Prostate gland (tissue), 2 donors: Measurements from ENCODE around the gene RPS27L. TPM values are rescaled to one million over a fixed set of nuclear protein-coding genes. Genes with fewer than 3 reads are reported as not detected.

Experiments used
- DNase-seq: peaks from one replicate; pipeline ENCODE4 v3.0.0-alpha.2; 2019; ENCODE audit warnings: low spot score
- H3K27ac ChIP-seq, 2 donors: fragments of 200-600 bp; sonication (generic); 2 replicates each; pipeline ENCODE4 v1.5.1; 2017 to 2019
- H3K27me3 ChIP-seq: fragments of 200-600 bp; sonication (generic); replicated peaks from 2 replicates; pipeline ENCODE4 v1.5.1; 2019; ENCODE audit not compliant: insufficient read depth
- H3K36me3 ChIP-seq, 2 donors: fragments of 200-600 bp; sonication (generic); 1 replicate in 1 of 2; 2 replicates in 1 of 2; pipeline versions ENCODE4 v1.5.1 to v1.8.1; 2017 to 2019
- H3K4me1 ChIP-seq: fragments of 200-600 bp; sonication (generic); replicated peaks from 2 replicates; pipeline ENCODE4 v1.5.1; 2019
- H3K4me3 ChIP-seq, 2 donors: fragments of 200-600 bp; sonication (generic); 2 replicates each; pipeline ENCODE4 v1.5.1; 2017 to 2019
- H3K9me3 ChIP-seq: fragments of 200-600 bp; sonication (generic); 2 replicates; pipeline ENCODE4 v1.5.1; 2017
- CTCF ChIP-seq, 4 experiments: fragments of 200-600 bp in 2 of 4; fragments of 450-650 bp in 2 of 4; sonication (generic) in 2 of 4; IDR thresholded peaks; 1 replicate in 3 of 4; 2 replicates in 1 of 4; pipeline ENCODE4 v1.5.1; 2016 to 2019; ENCODE audit warnings: antibody characterized with exemption in 4 of 4, mild to moderate bottlenecking in 2 of 4, moderate library complexity in 2 of 4
- POLR2A ChIP-seq: fragments of 450-650 bp; IDR thresholded peaks from one replicate; pipeline ENCODE4 v1.6.1; 2016; ENCODE audit warnings: antibody characterized with exemption, mild to moderate bottlenecking
- POLR2AphosphoS5 ChIP-seq: sonication (generic); formaldehyde crosslinking; IDR thresholded peaks from one replicate; pipeline ENCODE4 v1.6.1; 2017; ENCODE audit warnings: antibody characterized with exemption
- WGBS: methylation state at CpG from one replicate; pipeline ENCODE4 v1.1.5; 2018; 5-methylcytosine and 5-hydroxymethylcytosine counted together
- intact Hi-C: fragments of 100-400 bp; cut with DNase I; formaldehyde crosslinking; loops from one replicate; pipeline ENCODE4 v1.14.2; 2022
- total RNA-seq, 2 donors: library from RNA; depleted of rRNA; stranded (reverse); fragments of >200 nt; gene quantifications; one replicate each; pipeline ENCODE4 v1.1.0, GENCODE V29; 2016

RPS27L gene
- total RNA-seq, 2 donors from 2014 or later = 49.2 to 102 TPM

GRCh38 chr15:63176302-63176701 is 19.0 kb upstream of the RPS27L start:
- Histone ChIP-seq H3K4me3 (no peak overlapping the region), H3K36me3 (no peaks in the 10 kb centered on the region), H3K4me1 (no peaks in the 10 kb centered on the region), H3K27me3 (no peaks in the 10 kb centered on the region), H3K27ac (no peak overlapping the region), H3K9me3 (no peaks in the 10 kb centered on the region)
- no peak for DNase-seq
- WGBS = 97% methylated on average over 3 of the region's 3 CpGs
- TF ChIP-seq POLR2AphosphoS5 = no peak
- TF ChIP-seq POLR2A = no peak
- TF ChIP-seq CTCF (IDR thresholded peaks at IDR 0.05) = no peak
- intact Hi-C loops = no loop called here

- H3K9me3 ChIP-seq = no peaks in the 10 kb centered on the region
- no peak for DNase-seq
- H3K27me3 ChIP-seq = no peaks in the 10 kb centered on the region
- intact Hi-C loops = no loop called here
- H3K36me3 ChIP-seq = no peaks in the 10 kb centered on the region
- TF ChIP-seq CTCF (IDR thresholded peaks at IDR 0.05) (no peak), POLR2AphosphoS5 (no peak), POLR2A (no peak)
- no peaks in the 10 kb centered on the region for H3K4me1 ChIP-seq
- H3K4me3 ChIP-seq = no peak overlapping the region
- H3K27ac ChIP-seq = no peak overlapping the region
- 63% methylated on average over 3 of the region's 3 CpGs for WGBS
These were observed 15.7 kb upstream of the RPS27L start for GRCh38 chr15:63172851-63173451.

- H3K4me1 ChIP-seq = no peaks in the 10 kb centered on the region
- TF ChIP-seq CTCF (IDR thresholded peaks at IDR 0.05) (no peak), POLR2AphosphoS5 (no peak), POLR2A (no peak)
- 96% methylated on average over 5 of the region's 5 CpGs for WGBS
- no peaks in the 10 kb centered on the region for H3K9me3 ChIP-seq
- no peaks in the 10 kb centered on the region for H3K27me3 ChIP-seq
- intact Hi-C loops = no loop called here
- no peaks in the 10 kb centered on the region for H3K36me3 ChIP-seq
- no peak overlapping the region for H3K27ac ChIP-seq
- DNase-seq = no peak
- H3K4me3 ChIP-seq = no peak overlapping the region
These were observed 15.1 kb upstream of the RPS27L start for GRCh38 chr15:63172376-63172775.

- DNase-seq = no peak
- WGBS = 73% methylated on average over 2 of the region's 2 CpGs
- TF ChIP-seq CTCF (IDR thresholded peaks at IDR 0.05) (no peak), POLR2A (no peak), POLR2AphosphoS5 (no peak)
- intact Hi-C loops = no loop called here
- no peaks in the 10 kb centered on the region for H3K9me3 ChIP-seq
- H3K4me1 ChIP-seq = no peaks in the 10 kb centered on the region
- H3K4me3 ChIP-seq = no peak overlapping the region
- H3K36me3 ChIP-seq = no peaks in the 10 kb centered on the region
- H3K27ac ChIP-seq = no peak overlapping the region
- no peaks in the 10 kb centered on the region for H3K27me3 ChIP-seq
These were observed 12.5 kb upstream of the RPS27L start for GRCh38 chr15:63169788-63170187.

- H3K4me1 ChIP-seq = no peaks in the 10 kb centered on the region
- no peaks in the 10 kb centered on the region for H3K27me3 ChIP-seq
- H3K4me3 ChIP-seq = no peak overlapping the region
- H3K27ac ChIP-seq = no peak overlapping the region
- TF ChIP-seq POLR2AphosphoS5 = no peak
- no peak for TF ChIP-seq POLR2A
- no peak for TF ChIP-seq CTCF (IDR thresholded peaks at IDR 0.05)
- no peak for DNase-seq
- H3K36me3 ChIP-seq = no peaks in the 10 kb centered on the region
- 98% methylated on average over 2 of the region's 2 CpGs for WGBS
- no peaks in the 10 kb centered on the region for H3K9me3 ChIP-seq
- intact Hi-C loops = no loop called here
These were observed 8.9 kb upstream of the RPS27L start for GRCh38 chr15:63166219-63166618.
